Keratinocyte (primary cell): Measurements from ENCODE around the gene PGC.

Experiments
- EZH2 ChIP-seq: IDR thresholded peaks from one replicate; pipeline ENCODE4 v1.6.1; 2012; ENCODE audit warnings: inconsistent platforms, mild to moderate bottlenecking, low read length, moderate library complexity
- TF ChIP-seq, protein P1 (sequence below), 3 experiments: IDR thresholded peaks in 1 of 3; conservative IDR thresholded peaks in 1 of 3; optimal IDR thresholded peaks in 1 of 3; 2 replicates in 2 of 3; 3 replicates in 1 of 3; pipeline versions ENCODE3 to v1.5.1; 2011; ENCODE audit warnings: low read length in 3 of 3, mild to moderate bottlenecking in 3 of 3, moderate library complexity in 2 of 3, control low read depth in 1 of 3, inconsistent platforms in 1 of 3; ENCODE audit not compliant: insufficient read depth in 2 of 3; ENCODE audit errors: extremely low read depth in 1 of 3

GRCh38 chr6:41712651-41713103 is 34.5 kb downstream of the PGC start:
- TF ChIP-seq, protein P1, sequence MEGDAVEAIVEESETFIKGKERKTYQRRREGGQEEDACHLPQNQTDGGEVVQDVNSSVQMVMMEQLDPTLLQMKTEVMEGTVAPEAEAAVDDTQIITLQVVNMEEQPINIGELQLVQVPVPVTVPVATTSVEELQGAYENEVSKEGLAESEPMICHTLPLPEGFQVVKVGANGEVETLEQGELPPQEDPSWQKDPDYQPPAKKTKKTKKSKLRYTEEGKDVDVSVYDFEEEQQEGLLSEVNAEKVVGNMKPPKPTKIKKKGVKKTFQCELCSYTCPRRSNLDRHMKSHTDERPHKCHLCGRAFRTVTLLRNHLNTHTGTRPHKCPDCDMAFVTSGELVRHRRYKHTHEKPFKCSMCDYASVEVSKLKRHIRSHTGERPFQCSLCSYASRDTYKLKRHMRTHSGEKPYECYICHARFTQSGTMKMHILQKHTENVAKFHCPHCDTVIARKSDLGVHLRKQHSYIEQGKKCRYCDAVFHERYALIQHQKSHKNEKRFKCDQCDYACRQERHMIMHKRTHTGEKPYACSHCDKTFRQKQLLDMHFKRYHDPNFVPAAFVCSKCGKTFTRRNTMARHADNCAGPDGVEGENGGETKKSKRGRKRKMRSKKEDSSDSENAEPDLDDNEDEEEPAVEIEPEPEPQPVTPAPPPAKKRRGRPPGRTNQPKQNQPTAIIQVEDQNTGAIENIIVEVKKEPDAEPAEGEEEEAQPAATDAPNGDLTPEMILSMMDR (optimal IDR thresholded peaks at IDR 0.05 in 1 of 3, IDR thresholded peaks at IDR 0.05 in 1 of 3, conservative IDR thresholded peaks at IDR 0.05 in 1 of 3; ENCODE audit: extremely low read depth in 1 of 3, insufficient read depth in 2 of 3, low read length in 3 of 3), result no peak
- no peak for TF ChIP-seq EZH2
